NCI-H748 (cell line): Measurements from ENCODE around the gene SNX24.
"Not testable (repeated sequence)": the region's sequence is repeated elsewhere in the genome, so short reads cannot be mapped to it uniquely, and the experiment has no call there.

Source experiments
- DNase-seq: peaks from one replicate; lab custom pipeline; 2025; ENCODE audit not compliant: unreplicated experiment; lab: John Stamatoyannopoulos, UW

SNX24 gene

GRCh38 chr5:122870219-122870856 lies 24.9 kb downstream of the SNX24 start:
- no peak for DNase-seq

GRCh38 chr5:122871661-122872060 lies 26.2 kb downstream of the SNX24 start:
- no peak for DNase-seq

DNA sequence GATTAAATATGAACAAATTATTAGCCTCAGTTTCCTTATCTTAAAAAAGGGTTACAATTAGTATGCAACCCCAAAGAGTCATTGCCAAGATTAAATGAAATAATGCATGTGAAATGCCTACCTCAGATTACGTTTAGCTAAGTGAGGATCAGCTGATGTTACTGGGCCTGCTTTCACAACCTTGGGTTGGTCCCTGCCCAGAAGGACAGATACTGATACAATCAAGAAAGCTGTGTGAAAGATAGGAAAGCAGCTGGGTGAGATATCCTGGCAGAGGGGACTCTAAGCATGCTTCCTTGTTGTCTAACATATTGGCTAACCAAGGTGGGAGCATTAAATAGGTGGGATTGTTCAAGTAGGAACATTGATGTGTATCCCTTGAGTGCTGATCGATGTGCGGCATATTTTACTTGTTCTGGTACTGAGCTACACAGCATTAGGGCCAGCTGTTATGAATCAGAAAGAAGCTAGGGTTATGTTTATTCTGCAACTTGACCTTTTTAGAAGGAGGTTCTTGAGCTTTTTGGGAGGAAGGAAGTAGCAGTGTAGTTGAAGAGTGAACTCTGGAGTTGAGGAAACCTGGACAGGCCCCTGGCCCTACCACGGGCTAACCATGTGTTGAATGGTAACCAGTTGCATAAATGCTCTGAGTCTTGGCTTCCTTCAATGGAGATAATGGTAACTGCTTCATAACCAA lies 28.9 kb downstream of the SNX24 start:
- no peak for DNase-seq

- no peak for DNase-seq
These were observed 32.1 kb downstream of the SNX24 start for GRCh38 chr5:122877518-122877917.

DNA sequence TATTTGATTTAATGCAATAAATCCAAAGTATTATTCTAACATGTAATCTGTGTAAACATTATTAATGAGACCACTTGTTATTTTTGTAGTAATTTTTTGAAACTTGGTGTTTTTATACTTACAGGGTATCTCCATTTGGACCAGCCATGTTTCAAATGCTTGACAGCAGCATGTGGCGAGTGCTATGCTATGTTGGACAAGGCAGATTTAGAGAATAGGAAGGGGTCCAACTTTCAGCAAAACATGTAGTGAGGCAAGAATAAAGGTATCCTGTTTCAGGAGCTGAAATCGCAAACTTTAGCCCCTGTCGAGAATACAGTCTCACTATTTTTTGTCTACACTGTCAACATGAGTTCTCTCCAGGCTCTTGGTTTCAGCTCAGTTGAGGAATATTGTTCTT lies 33.7 kb downstream of the SNX24 start:
- DNase-seq, result no peak

GRCh38 chr5:122880170-122880689 lies 34.8 kb downstream of the SNX24 start:
- DNase-seq, result no peak

GRCh38 chr5:122880749-122881148 lies 35.3 kb downstream of the SNX24 start:
- DNase-seq, result no peak

- no peak for DNase-seq
These were observed 37.4 kb downstream of the SNX24 start for GRCh38 chr5:122882831-122883230.

GRCh38 chr5:122885045-122885517 lies 39.7 kb downstream of the SNX24 start:
- no peak for DNase-seq

DNA sequence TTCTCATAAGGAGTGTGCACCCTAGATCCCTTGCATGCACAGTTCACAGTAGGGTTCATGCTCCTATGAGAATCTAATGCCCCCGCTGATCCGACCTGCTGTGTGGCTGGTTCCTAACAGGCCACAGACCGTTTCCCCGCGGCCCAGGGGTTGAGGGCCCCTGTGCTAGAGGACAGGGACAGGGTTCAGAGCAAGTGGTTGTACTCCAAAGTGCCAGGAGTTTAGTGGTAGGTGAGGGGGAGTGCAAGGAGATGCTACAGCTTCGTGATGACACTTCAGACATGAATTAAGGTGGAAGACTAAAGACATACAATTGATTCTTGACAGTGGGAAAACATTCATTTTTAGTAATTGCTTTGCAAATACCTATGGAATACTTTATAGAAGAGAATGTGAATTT lies 40.5 kb downstream of the SNX24 start:
- no peak for DNase-seq

- no peak for DNase-seq
These were observed 49.7 kb downstream of the SNX24 start for GRCh38 chr5:122895141-122895540.

- peak; percentile 35 for DNase-seq
These were observed 51.3 kb downstream of the SNX24 start for GRCh38 chr5:122896598-122897282.

GRCh38 chr5:122897283-122897602 lies 51.8 kb downstream of the SNX24 start:
- DNase-seq, result no peak

DNA sequence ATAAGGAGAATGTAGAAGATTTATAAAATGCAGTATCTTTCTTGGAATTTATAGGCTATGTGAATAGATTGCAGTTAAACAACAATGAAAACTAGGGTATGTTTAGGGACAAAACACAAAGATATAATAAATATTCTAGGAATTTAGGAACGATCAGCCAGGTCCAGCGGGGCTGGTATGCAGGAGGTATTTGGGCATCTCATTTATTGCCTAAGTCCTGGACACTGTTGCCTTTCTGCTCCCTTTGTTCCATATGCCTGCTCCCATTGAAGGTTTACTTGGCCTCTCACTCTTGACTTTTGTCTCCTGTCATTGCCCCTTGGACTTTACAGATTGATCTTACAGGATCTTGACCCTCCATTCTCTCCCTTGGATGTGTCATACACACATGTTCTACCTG lies 55.9 kb downstream of the SNX24 start:
- no peak for DNase-seq

DNA sequence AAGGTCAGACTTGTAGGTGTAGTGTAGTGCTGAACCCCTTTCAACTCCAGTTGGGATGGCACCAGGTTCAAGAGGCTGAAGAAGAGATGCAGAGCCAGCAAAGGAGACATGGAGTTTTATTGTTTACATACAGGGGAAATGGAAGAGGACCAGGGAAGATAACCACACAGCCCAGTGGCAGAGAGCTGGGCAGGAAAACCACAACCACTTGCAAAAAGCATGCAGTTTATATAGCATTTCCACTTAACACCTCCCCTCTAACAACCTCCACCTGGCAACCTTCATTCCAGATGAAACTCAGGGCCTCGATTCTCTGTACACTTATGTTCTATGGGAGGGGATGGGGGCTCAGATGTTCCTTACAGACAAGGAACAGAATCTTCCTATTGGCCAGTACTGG lies 56.9 kb downstream of the SNX24 start:
- no peak for DNase-seq

- DNase-seq, result no peak
These were observed 61.4 kb downstream of the SNX24 start for GRCh38 chr5:122906768-122907167.

- no peak for DNase-seq
These were observed 61.9 kb downstream of the SNX24 start for GRCh38 chr5:122907276-122907675.

- no peak for DNase-seq
These were observed 62.7 kb downstream of the SNX24 start for GRCh38 chr5:122908108-122908507.

GRCh38 chr5:122908662-122909061 lies 63.2 kb downstream of the SNX24 start:
- no peak for DNase-seq

GRCh38 chr5:122909470-122910100 lies 64.2 kb downstream of the SNX24 start:
- no peak for DNase-seq

DNA sequence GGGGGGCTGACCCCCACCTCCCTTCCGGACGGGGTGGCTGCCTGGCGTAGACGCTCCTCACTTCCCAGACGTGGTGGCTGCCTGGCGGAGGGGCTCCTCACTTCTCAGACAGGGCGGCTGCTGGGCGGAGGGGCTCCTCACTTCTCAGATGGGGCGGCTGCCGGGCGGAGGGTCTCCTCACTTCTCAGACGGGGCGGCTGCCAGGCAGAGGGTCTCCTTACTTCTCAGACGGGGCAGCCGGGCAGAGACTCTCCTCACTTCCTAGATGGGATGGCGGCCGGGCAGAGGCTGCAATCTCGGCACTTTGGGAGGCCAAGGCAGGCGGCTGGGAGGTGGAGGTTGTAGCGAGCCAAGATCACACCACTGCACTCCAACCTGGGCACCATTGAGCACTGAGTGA lies 68.0 kb downstream of the SNX24 start:
- not testable (repeated sequence) for DNase-seq
